ENCODE data around the gene TOMM70.
"Not testable (repeated sequence)": the region's sequence is repeated elsewhere in the genome, so short reads cannot be mapped to it uniquely, and the experiment has no call there.

TOMM70 gene

GRCh38 chr3:100400780-100401673 is at the start of gene TOMM70, which contains the start of gene LNP1:
TOMM70 (minus strand) TSS chr3:100401089; CDS start chr3:100400949, 140 bp downstream.
LNP1 (plus strand) TSS chr3:100401539; CDS start chr3:100429730, 28,191 bp downstream.
- peak; percentile 95 for DNase-seq (ENCODE audit: low spot score)

GRCh38 chr3:100449214-100449613 is 48.3 kb upstream of the TOMM70 start:
- no peak for DNase-seq (ENCODE audit: low spot score)

GRCh38 chr3:100448079-100448478 is 47.2 kb upstream of the TOMM70 start:
- no peak for DNase-seq (ENCODE audit: low spot score)

GRCh38 chr3:100447067-100447466 is 46.2 kb upstream of the TOMM70 start:
- not testable (repeated sequence) for DNase-seq (ENCODE audit: low spot score)

- DNase-seq (ENCODE audit: low spot score), result no peak
Measured at GRCh38 chr3:100443690-100444089, 42.8 kb upstream of the TOMM70 start.

GRCh38 chr3:100440895-100441294 is 40.0 kb upstream of the TOMM70 start:
- DNase-seq (ENCODE audit: low spot score), result no peak

GRCh38 chr3:100438623-100438974 is 37.7 kb upstream of the TOMM70 start:
- no peak for DNase-seq (ENCODE audit: low spot score)

GRCh38 chr3:100437721-100438622 is 37.1 kb upstream of the TOMM70 start:
- no peak for DNase-seq (ENCODE audit: low spot score)

GRCh38 chr3:100436951-100437350 is 36.1 kb upstream of the TOMM70 start:
- DNase-seq (ENCODE audit: low spot score), result no peak

- no peak for DNase-seq (ENCODE audit: low spot score)
Measured at GRCh38 chr3:100429187-100429716, 28.4 kb upstream of the TOMM70 start.

- DNase-seq (ENCODE audit: low spot score), result no peak
Measured at GRCh38 chr3:100427699-100428098, 26.8 kb upstream of the TOMM70 start.

GRCh38 chr3:100426067-100426682 is 25.3 kb upstream of the TOMM70 start:
- DNase-seq (ENCODE audit: low spot score), result no peak

- DNase-seq (ENCODE audit: low spot score), result no peak
Measured at GRCh38 chr3:100425316-100425715, 24.4 kb upstream of the TOMM70 start.

GRCh38 chr3:100424261-100424660 is 23.4 kb upstream of the TOMM70 start:
- DNase-seq (ENCODE audit: low spot score), result no peak

GRCh38 chr3:100423611-100424010 is 22.7 kb upstream of the TOMM70 start:
- DNase-seq (ENCODE audit: low spot score), result no peak

- no peak for DNase-seq (ENCODE audit: low spot score)
Measured at GRCh38 chr3:100420885-100421284, 20.0 kb upstream of the TOMM70 start.

- DNase-seq (ENCODE audit: low spot score), result no peak
Measured at GRCh38 chr3:100419406-100419805, 18.5 kb upstream of the TOMM70 start.

GRCh38 chr3:100416863-100417262 is 16.0 kb upstream of the TOMM70 start:
- DNase-seq (ENCODE audit: low spot score), result no peak

- no peak for DNase-seq (ENCODE audit: low spot score)
Measured at GRCh38 chr3:100416176-100416575, 15.3 kb upstream of the TOMM70 start.

GRCh38 chr3:100413613-100414012 is 12.7 kb upstream of the TOMM70 start:
- DNase-seq (ENCODE audit: low spot score), result no peak

GRCh38 chr3:100412912-100413590 is 12.2 kb upstream of the TOMM70 start:
- DNase-seq (ENCODE audit: low spot score), result no peak
